NCI-H446 (cell line): Measurements from ENCODE around the gene SLC10A7.

Experiments used
- DNase-seq, 2 experiments: peaks; one replicate each; lab custom pipeline; 2025; lab: John Stamatoyannopoulos, UW

Gene SLC10A7

GRCh38 chr4:146349306-146349705 lies 172.4 kb downstream of the SLC10A7 start:
- no peak for DNase-seq

- no peak for DNase-seq
These were observed 173.9 kb downstream of the SLC10A7 start for GRCh38 chr4:146347822-146348221.

DNA sequence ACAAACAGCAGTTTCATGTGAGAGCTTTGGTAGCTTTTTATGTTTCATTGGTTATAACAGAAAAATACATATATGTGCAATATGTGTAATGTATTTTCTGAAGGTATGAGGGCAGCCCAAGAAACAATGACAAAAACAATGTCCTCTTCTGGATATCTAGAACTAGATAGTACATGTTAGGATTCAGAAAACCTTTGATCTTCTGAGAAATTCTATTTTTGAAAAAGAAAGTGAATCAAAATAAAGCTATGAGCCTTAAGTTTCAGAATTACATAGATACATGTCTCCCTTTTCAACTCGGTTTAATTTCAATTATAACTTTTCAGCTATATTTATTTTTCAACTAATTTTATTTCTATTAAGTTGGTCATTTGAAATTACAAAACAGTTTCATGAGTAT lies 175.5 kb downstream of the SLC10A7 start:
- DNase-seq: no peak

DNA sequence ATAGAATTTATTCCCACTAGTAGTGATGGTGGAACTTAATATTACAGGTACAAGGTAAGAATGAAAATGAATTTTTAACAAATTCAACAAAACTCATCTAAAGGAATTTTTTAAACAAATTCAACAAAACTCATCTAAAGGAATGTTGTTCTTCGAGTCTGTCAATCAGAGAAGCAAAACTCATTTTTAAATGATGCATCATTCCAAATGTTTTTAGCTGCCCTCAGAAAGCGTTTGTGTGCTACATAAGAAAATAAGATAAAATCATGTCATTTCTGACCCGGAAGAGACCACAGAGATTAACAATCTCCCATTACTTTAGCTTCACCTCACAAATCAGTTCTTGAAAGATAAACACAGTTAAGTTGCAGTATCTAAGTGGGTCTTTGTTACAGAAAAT lies 178.0 kb downstream of the SLC10A7 start:
- no peak for DNase-seq

- DNase-seq: no peak
These were observed 178.5 kb downstream of the SLC10A7 start for GRCh38 chr4:146343199-146343598.

- peak in 1 of 2 experiments; percentile 36 for DNase-seq
These were observed 179.0 kb downstream of the SLC10A7 start for GRCh38 chr4:146342600-146343192.

GRCh38 chr4:146340798-146341197 lies 180.9 kb downstream of the SLC10A7 start:
- DNase-seq: peak in 1 of 2 experiments; percentile 19

- DNase-seq: no peak
These were observed 183.2 kb downstream of the SLC10A7 start for GRCh38 chr4:146338512-146338911.

- no peak for DNase-seq
These were observed 185.3 kb downstream of the SLC10A7 start for GRCh38 chr4:146336410-146336807.

DNA sequence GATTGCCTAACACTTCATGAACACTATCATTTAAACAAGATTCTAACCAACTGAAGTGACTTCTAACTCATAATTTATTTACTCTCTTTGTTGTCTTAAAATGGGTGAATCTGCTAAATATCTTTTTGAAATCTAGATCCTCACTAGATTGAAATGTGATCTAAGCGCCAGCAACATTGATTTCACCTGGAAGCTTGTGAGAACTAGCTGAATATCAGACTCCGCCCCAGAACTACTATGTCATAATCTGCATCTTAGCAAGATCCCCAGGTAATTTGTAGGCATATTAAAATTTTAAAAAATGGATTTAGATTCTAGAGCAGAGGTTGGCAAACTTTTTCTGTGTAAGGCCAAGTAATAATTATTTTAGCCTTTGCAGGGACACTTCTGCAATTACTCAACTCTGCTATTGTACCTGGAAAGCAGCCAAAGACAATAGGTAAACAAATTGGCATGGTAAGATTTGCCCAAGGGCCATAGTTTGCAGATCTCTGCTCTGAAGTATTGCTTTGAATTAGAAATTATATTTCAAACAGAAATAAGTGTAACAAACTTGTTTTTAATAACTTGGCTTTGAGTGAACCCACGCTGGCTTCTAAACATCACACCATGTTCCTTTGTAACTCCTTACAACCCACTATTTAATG lies 185.9 kb downstream of the SLC10A7 start:
- no peak for DNase-seq

- no peak for DNase-seq
These were observed 186.8 kb downstream of the SLC10A7 start for GRCh38 chr4:146334862-146335449.

DNA sequence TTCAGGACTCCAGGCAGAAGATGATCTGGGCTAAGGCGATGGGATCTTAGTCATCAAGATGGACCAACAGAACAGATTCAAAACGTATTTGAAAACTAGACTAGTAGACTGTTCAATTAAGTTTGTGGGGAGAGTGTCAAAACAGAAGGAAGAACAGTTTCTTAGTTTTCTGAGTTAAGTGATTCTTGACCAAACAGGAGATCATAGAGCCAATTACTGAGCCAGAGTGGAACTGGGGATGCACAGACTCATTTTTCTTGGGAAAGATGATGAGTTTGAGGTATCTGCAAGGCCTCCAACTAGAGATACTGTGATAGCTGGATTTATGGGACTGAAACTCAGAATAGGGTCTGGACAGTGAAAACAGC lies 187.9 kb downstream of the SLC10A7 start:
- DNase-seq: no peak

- no peak for DNase-seq
These were observed 188.4 kb downstream of the SLC10A7 start for GRCh38 chr4:146333187-146333894.

DNA sequence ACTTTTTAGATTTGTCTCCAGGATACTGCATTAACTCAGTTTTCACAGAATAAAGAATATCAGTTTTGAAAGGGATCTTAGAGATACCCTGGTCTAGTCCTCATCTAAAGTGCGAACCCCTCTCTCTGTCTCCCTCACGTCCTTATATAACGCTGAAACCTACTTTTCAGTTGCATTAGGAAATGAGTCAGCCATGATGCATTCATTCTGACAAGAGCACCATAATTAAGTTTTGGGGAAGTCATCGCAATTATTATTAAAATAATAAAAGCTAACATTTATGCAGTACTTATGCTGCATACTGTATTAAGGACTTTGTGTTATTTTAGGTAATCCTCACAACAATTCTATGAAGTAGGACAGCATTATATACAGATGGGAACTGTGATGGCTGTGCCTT lies 191.3 kb downstream of the SLC10A7 start:
- DNase-seq: no peak

DNA sequence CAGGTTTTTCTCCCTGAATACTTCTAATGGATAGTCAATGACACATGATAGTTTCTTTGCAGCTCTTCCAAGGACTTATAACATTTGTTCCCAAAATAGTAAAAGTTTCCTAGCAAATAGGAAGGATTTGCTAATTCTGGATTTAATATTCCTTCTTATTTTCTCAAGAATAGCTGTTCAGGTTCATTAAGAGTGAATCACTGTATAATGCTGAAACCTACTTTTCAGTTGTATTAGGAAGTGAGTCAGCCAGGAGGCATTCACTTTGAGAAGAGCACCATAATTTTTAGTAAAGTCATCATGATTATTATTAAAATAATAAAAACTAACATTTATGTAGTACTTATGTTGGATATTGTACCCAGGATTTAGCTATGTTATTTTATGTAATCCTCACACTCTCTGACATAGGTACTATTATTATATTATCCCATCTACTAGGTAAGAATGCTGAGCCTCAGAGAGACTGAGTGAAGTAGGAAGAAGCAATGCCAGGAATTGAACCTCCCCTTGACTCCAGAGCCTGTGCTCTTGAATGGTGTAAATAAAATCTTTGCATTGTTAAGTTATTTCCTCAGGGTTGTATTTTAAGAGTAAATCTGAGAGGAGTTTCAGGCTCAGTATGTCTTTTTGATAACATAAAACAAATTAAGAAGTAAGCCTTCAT lies 192.6 kb downstream of the SLC10A7 start:
- no peak for DNase-seq

DNA sequence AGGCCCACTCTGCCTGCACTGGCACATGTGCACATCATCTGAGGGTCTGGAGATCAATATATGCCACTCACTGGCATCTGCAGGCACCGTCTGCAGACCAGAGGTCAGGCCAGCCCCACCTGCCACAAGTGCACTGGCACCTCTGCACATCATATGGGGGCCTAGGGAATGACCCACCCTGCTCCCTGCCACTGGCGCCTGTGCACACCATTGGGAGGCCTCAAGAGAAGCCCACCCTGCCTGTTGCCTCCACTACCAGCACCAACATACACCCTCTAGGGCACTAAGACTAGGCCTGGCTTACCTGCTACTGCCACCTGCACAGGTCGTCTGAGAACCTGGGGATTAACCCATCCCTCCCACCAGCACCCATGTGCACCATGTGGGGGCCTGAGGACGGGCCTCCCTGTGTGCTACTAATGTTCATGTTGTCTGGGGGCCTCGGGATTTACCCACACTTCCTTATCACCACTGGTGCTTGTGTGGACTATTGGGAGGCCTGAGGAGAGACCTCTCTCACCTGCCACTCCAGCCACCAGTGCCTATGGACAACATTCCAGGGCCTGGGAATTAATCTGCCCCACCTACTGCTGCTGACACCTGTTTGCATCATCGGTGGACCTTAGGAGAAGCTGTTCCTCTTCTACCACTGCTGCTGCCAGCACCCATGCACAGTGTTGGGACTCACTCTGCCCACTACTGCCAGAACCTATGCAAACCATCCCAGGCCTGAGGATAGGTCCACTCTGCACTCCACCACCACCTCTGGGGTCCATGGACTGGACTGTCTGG lies 193.7 kb downstream of the SLC10A7 start:
- no peak for DNase-seq

DNA sequence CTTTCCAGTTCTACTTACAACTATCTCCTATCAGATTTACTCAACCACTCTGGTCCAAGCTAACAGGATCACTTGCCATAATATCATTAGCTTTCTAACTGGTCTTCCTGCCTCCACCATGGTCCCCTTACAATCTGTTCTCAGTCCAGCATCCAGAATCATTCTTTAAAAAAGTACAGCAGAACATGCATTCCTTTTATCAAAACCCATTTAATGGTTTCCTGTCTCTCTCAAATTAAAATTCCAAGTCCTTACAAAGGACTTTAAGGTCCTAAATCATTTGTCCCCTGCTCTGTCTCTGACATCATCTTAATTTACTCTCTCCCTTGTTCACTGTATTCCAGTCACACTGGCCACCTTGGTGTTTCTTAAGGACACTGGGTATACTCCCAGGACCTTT lies 202.8 kb downstream of the SLC10A7 start:
- DNase-seq: no peak

GRCh38 chr4:146317783-146318182 lies 204.0 kb downstream of the SLC10A7 start:
- DNase-seq: no peak

DNA sequence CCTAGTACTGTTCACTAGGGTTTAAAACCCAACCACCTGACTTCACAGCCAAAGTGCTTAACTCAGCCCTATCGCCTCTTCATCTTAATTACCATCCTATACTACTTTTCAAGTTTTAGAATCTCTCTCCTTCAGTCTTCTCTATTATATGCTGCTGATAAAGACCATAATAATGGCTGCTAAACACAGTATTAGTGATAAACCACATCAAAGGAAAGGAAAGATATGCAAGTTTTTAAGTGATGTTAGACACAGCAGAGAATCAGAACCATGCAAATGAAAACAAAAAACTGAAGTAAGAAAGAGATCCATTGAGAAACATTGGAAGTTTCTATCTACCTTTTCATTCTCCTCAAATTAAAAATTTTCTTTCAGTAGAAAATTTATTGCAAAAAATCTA lies 206.6 kb downstream of the SLC10A7 start:
- DNase-seq: no peak

DNA sequence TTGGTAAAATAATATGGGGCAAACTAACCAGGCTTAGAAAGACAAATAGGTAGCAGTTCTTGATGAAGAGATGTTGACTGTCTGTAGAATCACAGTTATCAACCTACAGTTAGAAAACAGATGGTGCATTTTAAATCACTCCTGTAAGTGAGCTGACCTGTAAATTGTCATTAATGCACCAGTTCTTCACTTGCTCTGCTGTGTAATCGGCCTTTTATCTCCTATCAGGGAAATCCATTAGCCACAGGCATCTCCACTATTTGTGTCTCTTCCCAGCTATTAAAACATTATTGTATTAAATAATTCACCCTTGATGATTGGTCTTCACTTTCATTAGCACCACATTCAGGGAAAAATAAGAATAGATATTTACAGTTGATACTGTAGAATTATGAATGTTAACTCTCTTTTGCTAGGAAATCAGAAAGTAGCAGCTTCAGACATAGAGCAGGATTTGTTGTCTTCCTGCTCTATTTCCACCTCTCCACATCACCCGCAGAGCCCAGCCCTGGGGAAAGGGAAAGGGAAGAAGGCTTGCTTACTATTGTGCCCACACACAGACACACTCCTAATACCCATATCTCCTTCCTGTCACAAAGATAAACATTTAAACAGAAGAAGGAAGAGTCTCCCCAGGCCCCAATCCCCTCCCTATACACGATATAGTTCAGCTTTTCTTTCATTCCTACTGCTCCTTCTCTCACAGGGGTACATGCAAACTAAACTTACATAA lies 210.3 kb downstream of the SLC10A7 start:
- no peak for DNase-seq
